ENCODE results near the gene OFD1.

DNA sequence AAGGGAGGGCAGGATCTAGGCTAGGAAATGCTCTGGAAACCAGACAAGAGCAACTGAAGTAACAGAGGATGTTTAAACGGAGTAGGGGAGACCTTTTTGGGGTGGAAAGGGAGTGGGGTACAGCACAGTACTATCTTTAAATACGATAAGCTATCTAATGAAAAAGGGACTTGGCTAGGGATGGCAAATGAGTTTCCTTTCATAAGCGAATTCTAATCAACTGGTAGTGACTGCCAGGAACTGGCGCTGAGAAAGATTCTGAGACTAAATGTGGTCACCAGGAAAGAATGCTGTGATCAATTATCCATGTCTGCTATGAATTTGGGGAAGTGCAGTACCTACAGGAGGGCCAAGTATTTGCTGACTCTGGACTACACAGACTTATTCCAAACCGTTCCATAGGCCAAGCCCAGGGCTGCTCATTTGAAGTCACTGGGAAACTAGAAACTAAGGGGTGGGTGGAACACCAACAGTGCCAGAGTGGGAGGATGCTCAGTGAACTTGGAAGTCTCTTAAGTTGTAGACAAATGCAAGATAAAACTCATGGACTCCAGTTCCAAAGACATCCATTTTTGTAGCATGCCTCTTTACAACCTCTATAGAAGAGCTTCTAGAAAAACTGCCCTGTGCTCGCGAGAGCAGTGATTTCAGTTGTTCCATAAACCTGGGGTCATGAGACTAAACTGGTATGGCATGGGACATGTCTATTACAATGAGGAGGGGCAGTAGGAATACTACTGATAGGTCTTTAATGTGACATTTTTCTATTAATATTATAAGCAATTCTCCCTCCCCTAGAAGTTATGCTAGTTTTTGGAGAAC is 2.1 kb upstream of the OFD1 start:
- TF ChIP-seq, protein P1, sequence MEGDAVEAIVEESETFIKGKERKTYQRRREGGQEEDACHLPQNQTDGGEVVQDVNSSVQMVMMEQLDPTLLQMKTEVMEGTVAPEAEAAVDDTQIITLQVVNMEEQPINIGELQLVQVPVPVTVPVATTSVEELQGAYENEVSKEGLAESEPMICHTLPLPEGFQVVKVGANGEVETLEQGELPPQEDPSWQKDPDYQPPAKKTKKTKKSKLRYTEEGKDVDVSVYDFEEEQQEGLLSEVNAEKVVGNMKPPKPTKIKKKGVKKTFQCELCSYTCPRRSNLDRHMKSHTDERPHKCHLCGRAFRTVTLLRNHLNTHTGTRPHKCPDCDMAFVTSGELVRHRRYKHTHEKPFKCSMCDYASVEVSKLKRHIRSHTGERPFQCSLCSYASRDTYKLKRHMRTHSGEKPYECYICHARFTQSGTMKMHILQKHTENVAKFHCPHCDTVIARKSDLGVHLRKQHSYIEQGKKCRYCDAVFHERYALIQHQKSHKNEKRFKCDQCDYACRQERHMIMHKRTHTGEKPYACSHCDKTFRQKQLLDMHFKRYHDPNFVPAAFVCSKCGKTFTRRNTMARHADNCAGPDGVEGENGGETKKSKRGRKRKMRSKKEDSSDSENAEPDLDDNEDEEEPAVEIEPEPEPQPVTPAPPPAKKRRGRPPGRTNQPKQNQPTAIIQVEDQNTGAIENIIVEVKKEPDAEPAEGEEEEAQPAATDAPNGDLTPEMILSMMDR (IDR thresholded peaks at IDR 0.05) = no peak
- TF ChIP-seq POLR2AphosphoS5 (IDR thresholded peaks at IDR 0.05) = no peak

Measured in breast epithelium (tissue), 3 donors.